Muscle of back (tissue), 11 donors: Measurements from ENCODE around the gene BAAT. TPM values are rescaled to one million over a fixed set of nuclear protein-coding genes. Genes with fewer than 3 reads are reported as not detected.

ENCODE experiments used
- DNase-seq, 3 donors: peaks; one replicate each; pipeline versions ENCODE4 v3.0.0 to v3.0.0-alpha.2; 2013
- polyA plus RNA-seq, 10 donors: library from polyadenylated mRNA; unstranded; fragments of 120-200 nt; gene quantifications; one replicate each; pipeline ENCODE4 v1.2.1, GENCODE V29; 2013; ENCODE audit not compliant: insufficient read length in 10 of 10

Gene BAAT
- polyA plus RNA-seq, 10 donors = 0.44 to 1.4 (median 0.76) TPM

GRCh38 chr9:101324245-101324804 is 60.5 kb downstream of the BAAT start:
- DNase-seq = no peak

- no peak for DNase-seq
These were observed 61.7 kb downstream of the BAAT start for GRCh38 chr9:101323129-101323528.

- no peak for DNase-seq
These were observed 67.1 kb downstream of the BAAT start for GRCh38 chr9:101317735-101318134.

GRCh38 chr9:101315112-101315450 is 69.7 kb downstream of the BAAT start:
- no peak for DNase-seq

- no peak for DNase-seq
These were observed 72.1 kb downstream of the BAAT start for GRCh38 chr9:101312661-101313060.

- DNase-seq = peak; percentile 70 to 81 (median 80)
These were observed 72.9 kb downstream of the BAAT start for GRCh38 chr9:101311758-101312420.

- DNase-seq = no peak
These were observed 73.6 kb downstream of the BAAT start for GRCh38 chr9:101311191-101311590.

Other genes starting within 250 kb of the BAAT start
- gene MRPL50, start 13.6 kb upstream of the BAAT start, polyA plus RNA-seq = 10 to 100 TPM; 14.8 to 17.7 (median 16.3) TPM
- gene ZNF189, start 13.8 kb upstream of the BAAT start, polyA plus RNA-seq = 10 to 100 TPM; 16.4 to 25.5 (median 21.6) TPM
- 1 to 10 TPM in 2 of 10 donors, under 1 TPM in 7, not detected in 1; 0.23 to 1.5 (median 0.46) TPM for gene ALDOB, start 50.8 kb upstream of the BAAT start, polyA plus RNA-seq
- 10 to 100 TPM; 31.5 to 45.1 (median 36.3) TPM for gene RNF20, start 148.8 kb upstream of the BAAT start, polyA plus RNA-seq
- under 1 TPM in 1 of 10 donors, not detected in 9; 0.09 TPM for gene PPP3R2, start 210.0 kb upstream of the BAAT start, polyA plus RNA-seq